NCI-H2107 treated with DMSO at 0.1 percent for 48 hours (cell line): ENCODE data around the gene ANK3.

Experiments
- DNase-seq: peaks from one replicate; lab custom pipeline; 2025; ENCODE audit not compliant: unreplicated experiment; lab: John Stamatoyannopoulos, UW

Gene ANK3

GRCh38 chr10:60283397-60283796 lies 106.3 kb downstream of the ANK3 start:
- no peak for DNase-seq

- DNase-seq, result no peak
Measured at GRCh38 chr10:60282771-60283353, 106.8 kb downstream of the ANK3 start.

- DNase-seq, result no peak
Measured at GRCh38 chr10:60281792-60282353, 107.8 kb downstream of the ANK3 start.

- DNase-seq, result no peak
Measured at GRCh38 chr10:60281331-60281730, 108.3 kb downstream of the ANK3 start.

- no peak for DNase-seq
Measured at GRCh38 chr10:60280475-60280874, 109.2 kb downstream of the ANK3 start.

- DNase-seq, result no peak
Measured at GRCh38 chr10:60277656-60278055, 112.0 kb downstream of the ANK3 start.

- no peak for DNase-seq
Measured at GRCh38 chr10:60276232-60276631, 113.4 kb downstream of the ANK3 start.

GRCh38 chr10:60271319-60272040 lies 118.2 kb downstream of the ANK3 start:
- DNase-seq, result no peak

GRCh38 chr10:60270426-60270825 lies 119.2 kb downstream of the ANK3 start:
- DNase-seq, result no peak

- no peak for DNase-seq
Measured at GRCh38 chr10:60267802-60268201, 121.9 kb downstream of the ANK3 start.

GRCh38 chr10:60266513-60266912 lies 123.2 kb downstream of the ANK3 start:
- DNase-seq, result no peak

- no peak for DNase-seq
Measured at GRCh38 chr10:60262647-60263126, 127.0 kb downstream of the ANK3 start.

GRCh38 chr10:60260321-60260720 lies 129.4 kb downstream of the ANK3 start:
- DNase-seq, result no peak

GRCh38 chr10:60258429-60258797 lies 131.3 kb downstream of the ANK3 start:
- no peak for DNase-seq

GRCh38 chr10:60257767-60258428 lies 131.8 kb downstream of the ANK3 start:
- no peak for DNase-seq

- no peak for DNase-seq
Measured at GRCh38 chr10:60254776-60255175, 134.9 kb downstream of the ANK3 start.

- DNase-seq, result no peak
Measured at GRCh38 chr10:60253484-60253883, 136.2 kb downstream of the ANK3 start.

GRCh38 chr10:60252688-60253087 lies 137.0 kb downstream of the ANK3 start:
- DNase-seq, result no peak

- DNase-seq, result no peak
Measured at GRCh38 chr10:60246382-60246781, 143.3 kb downstream of the ANK3 start.

GRCh38 chr10:60239228-60239627 lies 150.4 kb downstream of the ANK3 start:
- DNase-seq, result no peak

GRCh38 chr10:60238759-60239100 lies 150.9 kb downstream of the ANK3 start:
- DNase-seq, result no peak
